Measurements from ENCODE around the gene SLC25A11. TPM values are rescaled to one million over a fixed set of nuclear protein-coding genes. Genes with fewer than 3 reads are reported as not detected.
"Not testable (repeated sequence)": the region's sequence is repeated elsewhere in the genome, so short reads cannot be mapped to it uniquely, and the experiment has no call there.

SLC25A11 gene
- polyA plus RNA-seq, 5 donors, result 40.1 to 62.0 (median 46.2) TPM

DNA sequence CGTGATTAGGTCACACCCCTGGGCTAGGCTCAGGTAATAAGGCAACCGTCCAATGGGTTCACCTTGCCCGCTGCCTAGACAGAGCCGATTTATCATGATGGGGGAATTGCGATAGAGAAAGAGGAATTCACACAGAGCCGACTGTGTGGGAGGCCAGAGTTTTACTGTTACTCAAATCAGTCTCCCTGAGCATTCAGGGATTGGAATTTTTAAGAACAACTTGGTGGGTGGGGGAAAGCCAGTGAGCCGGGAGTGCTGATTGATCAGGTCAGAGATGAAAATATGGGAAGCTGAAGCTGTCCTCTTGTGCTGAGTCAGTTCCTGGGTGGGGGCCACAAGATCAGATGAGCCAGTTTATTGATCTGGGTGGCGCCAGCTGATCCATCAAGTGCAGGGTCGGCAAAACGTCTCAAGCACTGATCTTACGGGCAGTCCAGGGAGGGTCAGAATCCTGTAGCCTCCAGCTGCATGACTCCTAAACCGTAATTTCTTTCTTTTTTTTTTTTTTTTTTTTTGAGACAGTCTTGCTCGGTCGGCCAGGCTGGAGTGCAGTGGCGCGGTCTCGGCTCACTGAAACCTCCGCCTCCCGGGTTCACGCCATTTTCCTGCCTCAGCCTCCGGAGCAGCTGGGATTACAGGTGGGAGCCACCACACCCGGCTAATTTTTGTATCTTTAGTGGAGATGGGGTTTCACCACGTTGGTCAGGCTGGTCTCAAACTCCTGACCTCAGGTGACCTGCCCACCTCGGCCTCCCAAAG is 13.1 kb downstream of the SLC25A11 start:
- DNase-seq, result not testable (repeated sequence)

DNA sequence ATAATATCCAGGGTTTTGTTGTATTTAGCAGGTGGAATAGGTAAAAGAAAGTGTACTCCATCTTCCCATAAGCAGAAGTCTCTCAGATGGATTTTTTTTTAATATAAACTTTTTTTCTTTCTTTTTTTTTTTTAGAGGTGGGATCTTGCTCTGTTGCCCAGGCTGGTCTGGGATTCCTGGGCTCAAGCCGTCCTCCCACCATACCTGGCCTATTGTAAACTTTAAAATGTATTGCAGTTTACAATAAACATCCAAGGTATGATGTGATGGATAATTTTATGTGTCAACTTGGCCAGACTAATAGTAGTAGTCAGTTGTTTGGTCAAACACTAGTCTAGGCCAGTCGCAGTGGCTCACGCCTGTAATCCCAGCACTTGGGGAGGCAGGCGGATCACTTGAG is 18.5 kb downstream of the SLC25A11 start:
- DNase-seq, result no peak

DNA sequence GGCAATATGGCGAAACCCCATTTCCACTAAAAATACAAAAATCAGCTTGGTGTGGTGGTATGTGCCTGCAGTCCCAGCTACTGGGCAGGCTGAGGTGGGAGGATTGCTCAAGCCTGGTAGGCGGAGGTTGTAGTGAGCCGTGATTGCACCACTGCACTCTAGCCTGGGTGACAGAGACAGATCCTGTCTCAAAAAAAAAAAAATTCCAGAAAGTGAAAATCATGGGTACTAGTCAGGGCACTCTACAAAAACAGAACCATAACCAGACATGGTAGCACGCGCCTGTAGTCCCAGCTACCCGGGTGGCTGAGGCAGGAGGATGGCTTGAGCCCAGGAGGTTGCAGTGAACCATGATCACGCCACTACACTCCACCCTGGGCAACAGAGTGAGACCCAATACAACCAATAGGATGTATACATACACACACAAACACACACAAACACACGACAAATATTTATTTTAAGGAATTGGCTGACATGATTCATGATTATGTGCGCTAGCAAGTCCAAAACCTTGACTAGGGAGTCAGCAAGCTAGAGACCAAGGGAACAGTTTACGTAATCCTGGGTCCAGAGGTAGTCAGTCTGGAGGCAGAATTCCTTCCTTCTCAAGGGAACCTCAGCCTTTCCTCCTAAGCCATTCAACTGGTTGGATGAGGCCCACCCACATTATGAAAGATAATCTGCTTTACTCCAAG is 19.3 kb downstream of the SLC25A11 start:
- DNase-seq, result no peak

DNA sequence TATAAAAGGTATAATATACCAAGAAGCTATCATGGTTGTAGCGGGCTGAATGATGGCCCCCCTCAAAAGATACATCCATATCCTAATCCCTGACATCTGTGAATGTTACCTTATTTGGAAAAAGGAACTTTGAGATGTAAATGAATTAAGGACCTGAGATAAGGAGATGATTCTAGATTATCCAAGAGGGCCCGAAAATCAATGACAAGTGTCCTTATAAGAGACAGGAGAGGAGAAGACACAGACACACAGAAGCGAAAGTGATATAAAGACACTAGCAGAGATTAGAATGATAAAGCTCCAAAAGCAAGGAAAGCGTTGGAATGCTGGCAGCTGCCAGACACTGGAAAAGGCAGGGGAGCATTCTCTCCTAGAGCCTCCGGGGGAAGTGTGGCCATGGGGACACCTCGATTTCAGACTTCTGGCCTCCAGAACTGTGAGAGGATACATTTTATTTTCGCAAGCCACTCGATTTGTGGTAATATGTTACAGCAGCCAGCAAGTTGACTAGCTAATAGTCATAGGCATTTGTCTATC is 20.3 kb downstream of the SLC25A11 start:
- no peak for DNase-seq

DNA sequence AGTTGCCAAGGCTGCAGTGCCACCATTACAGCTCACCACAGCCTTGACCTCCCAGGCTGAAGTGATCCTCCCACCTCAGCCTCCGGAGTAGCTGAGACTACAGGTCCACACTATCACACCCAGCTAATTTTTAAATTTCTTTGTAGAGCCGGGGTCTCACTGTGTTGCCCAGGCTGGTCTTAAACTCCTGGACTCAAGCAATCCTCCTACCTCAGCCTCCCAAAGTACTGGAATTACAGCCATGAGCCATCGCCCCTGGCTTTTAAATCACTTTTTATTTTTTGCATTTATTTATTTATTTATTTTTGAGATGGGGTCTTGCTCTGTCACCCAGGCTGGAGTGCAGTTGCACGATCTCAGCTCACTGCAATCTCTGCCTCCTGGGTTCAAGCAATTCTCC is 25.3 kb downstream of the SLC25A11 start:
- not testable (repeated sequence) for DNase-seq

DNA sequence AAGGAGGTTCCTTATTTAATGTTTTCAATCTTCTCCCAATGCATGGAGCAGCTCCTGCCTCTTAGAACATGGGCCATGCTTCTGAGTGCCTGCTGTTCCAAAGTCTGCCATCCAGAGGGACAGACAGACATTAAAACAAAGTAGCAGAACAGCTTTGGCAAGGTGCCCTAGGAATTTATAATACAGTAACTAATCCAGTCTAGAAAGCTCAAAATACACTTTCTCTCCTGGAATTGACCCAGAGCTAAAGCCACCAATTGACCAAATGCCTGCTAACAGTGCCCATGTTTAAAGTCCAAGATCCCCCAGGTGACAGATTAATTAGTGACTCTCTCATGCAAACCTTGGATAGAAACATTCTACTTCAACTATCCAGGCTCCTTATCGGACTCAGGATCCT is 25.9 kb downstream of the SLC25A11 start:
- DNase-seq, result no peak

DNA sequence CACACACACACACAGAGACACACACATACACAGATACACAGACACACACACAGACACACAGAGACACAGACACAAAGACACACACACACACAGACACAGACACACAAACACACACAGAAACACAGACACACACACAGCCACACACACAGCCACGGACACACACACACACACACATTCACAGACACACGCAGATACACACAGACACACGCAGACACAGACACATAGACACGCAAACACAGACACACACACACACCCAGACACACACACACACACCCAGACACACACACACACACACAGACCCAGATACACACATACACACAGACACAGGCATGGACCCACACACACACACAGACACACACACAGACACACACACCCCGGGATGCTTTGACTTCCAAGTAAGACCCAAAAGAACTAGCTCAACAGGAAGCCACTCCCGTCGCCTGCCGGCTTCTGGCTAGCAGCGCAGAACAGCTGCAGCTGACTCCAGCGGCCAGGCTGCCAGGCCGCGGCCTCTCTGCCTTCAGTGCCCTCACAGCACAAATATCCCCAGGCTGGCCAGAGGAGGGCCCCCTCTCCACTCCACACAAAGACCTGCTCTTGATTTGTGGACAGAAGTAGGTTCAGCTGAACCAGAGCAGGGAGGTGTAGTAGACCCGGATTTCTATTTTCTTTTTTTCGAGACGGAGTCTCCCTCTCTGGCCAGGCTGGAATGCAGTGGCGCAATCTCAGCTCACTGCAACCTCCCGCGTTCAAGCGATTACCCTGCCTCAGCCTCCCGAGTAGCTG is 30.9 kb downstream of the SLC25A11 start:
- peak; percentile 83 to 87 for DNase-seq

DNA sequence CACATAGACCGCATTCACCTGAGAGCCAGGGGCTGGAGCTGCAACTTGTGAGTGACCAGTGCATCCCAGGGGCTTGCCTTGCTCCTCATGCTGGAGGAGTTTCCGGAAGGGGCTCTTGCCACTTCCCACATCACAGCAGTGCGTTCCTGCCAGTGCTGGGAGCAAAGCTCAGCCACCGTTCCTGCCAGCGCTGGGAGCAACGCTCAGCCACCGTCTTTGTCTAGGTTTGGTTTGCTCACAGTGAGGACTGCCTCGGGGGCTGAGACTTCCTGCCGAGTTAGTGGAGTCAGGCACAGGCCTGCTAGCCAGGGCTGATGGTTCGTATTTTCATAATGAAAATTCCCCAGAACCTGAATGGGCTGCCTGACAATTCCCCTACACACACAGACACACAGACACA is 31.5 kb downstream of the SLC25A11 start:
- DNase-seq, result no peak

DNA sequence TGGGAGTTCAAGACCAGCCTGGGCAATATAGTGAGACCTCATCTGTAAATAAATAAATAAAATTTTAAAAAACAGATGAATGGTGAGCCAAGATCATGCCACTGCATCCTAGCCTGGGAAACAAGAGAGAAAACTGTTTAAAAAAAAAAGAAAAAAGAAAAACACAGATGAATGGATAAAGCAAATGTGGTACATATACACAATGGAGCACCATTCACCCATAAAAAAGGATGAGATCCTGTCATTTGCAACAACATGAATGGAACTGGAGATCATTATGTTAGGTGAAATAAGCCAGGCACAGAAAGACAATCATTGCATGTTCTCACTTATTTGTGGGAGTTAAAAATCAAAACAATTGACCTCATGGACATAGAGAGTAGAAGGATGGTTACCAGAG is 33.2 kb downstream of the SLC25A11 start:
- not testable (repeated sequence) for DNase-seq

DNA sequence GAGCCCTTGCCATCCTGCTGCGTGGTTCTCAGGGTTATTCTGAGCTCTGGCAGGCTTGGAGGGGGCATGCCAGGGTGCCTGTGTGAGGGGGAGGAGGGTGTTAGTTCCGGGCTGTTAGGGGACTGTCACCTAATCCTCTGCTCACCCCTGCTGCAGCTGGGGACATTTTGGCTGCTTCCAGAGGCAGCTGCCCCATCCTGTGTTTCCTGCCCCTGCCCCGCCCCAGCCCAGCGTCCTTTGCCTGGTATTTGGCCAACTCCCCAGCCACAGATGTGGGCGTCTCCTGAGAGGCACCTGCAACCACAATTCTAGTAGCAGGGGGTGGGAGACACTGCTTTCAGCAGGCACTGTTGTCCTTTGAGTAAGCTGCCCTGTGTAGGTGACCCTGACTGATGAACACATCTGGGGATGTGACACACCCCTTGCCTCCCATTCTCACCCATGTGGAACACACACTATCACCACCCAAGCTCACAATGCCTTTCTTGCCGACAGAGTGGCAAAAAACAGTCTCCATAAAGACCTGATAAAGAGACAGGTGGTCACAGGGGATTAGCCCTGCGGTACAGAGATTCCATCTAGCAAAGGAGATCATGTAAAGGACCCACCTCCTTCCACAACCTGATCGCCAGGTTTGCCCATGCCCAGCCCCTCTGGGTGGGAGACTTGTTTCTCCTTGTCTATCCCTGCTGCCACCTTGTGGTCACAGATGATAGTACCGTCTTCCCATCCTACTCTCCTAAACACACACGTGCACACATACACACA is 36.6 kb downstream of the SLC25A11 start, which contains the start of gene CHRNE:
TSS of gene CHRNE (minus strand) at position 48 of the 768 bp plus-strand sequence. CDS start at position 13, 35 bp downstream.
- peak in 1 of 2 donors; percentile 68 for DNase-seq

DNA sequence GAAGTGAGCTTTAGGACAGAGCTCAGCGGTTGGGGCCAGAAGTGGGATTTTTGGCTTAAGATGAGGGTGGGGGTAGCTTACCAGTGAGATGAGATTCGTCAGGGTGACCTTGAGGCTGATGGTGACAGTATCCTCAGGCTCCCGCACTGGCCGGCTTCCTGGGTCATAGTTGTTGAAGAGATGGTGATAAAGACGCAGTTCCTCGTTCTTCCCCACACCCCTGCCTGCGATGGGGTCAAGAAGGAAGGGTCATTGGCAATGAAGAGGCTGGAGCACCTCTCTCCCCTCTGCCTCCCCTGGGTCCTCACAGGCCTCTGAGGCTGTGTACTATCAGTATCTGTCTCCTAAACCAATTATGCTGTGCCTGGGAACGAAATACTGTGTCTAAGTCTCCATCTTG is 37.3 kb downstream of the SLC25A11 start:
- no peak for DNase-seq

DNA sequence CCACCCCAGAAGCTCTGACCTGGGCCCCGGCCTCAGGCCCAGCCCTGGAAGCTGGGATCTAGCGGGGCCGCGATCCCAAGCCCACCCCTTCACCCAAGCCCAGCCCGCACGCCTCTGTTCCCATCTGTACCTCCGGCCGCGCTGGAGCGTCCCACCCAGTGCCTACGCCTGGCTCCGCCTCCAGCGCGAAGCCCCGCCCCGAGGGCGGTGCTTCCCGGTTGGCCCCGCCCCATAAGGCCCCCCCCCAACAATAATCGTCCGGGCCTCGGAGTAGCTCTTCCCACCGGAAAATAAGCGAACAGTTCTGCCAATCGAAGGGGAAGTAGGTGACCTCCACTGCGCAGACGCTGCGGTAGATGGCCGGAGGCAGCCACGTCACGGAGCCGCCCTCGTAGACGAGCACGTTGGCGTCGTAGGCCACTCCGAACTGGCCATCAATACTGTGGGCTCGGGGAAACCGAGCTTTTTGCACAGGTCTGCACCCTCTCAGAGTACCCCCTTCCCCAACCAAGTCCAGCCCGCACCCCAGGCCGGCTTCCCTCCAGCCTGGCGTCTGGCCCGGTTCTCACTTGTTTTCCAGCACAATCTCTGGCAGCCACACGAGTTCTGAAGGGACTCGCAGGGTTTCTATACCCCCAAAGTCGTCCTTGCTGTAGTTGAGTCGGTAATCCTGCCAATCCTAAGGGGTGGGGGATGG is 38.0 kb downstream of the SLC25A11 start:
- DNase-seq, result no peak

DNA sequence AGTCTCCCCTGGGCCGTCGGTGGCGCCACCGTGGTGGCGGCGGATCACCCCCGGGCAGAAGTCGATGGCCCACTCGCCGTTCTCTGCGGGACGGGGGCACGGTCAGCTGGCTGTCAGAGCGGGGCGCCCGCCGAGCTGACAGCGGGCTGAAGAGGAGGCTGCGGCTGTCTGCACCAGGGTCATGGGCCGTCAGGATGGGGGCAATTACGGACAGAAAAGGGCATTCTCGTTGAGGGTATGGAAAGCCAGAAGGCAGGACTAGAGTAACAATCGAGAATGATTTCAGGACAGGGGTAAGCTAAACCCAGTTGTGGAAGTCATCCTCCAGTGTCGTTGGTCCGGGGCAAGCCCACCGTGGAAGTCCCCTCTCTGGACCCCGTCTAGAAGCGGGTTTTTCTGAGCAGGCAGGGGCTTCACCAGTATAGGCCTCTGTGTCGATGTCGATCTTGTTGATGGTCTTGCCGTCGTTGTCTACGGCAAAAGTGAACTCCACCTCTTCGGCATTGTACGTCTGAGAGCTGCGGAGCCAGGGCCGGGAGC is 38.7 kb downstream of the SLC25A11 start:
- no peak for DNase-seq

DNA sequence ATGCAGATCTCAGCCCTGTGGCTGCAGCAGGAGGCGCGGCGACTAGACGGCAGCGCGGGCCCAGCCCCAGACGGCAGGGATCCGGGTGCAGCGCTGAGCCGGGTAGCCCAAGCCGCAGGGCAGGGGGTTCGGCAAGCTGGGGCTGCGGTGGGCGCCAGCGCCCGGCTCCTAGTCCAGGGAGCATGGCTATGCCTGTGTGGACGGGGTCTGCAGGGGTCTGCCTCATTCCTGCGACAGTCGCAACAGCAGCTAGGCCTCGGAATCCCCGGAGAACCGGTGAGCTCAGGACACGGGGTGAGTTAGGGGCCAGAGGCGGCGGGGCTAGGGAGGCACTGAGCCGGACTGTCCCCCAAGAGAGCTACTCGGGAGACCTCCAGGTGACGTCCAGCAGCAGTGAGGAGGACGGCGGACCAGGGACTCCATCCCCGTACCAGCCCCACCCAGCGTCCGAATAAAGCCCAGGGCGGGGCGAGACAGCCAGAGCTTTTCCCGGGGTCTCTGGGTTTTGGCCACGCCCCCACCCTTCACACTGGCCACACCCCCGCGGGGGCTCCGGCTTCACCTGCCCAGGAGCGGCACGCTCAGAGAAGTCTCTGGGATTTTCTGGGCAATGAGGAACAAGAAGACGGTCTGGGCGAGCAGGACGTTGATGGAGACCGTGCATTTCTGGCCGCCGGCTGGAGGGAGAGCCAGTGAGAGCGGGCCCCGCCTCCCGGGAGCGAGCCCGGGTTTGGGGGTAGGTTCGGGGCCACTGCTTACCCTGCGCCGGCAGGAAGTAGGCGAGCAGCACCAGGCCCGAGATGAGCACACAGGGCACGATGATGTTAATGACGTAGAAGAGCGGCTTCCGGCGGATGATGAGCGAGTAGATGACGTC is 39.4 kb downstream of the SLC25A11 start:
- DNase-seq, result no peak

DNA sequence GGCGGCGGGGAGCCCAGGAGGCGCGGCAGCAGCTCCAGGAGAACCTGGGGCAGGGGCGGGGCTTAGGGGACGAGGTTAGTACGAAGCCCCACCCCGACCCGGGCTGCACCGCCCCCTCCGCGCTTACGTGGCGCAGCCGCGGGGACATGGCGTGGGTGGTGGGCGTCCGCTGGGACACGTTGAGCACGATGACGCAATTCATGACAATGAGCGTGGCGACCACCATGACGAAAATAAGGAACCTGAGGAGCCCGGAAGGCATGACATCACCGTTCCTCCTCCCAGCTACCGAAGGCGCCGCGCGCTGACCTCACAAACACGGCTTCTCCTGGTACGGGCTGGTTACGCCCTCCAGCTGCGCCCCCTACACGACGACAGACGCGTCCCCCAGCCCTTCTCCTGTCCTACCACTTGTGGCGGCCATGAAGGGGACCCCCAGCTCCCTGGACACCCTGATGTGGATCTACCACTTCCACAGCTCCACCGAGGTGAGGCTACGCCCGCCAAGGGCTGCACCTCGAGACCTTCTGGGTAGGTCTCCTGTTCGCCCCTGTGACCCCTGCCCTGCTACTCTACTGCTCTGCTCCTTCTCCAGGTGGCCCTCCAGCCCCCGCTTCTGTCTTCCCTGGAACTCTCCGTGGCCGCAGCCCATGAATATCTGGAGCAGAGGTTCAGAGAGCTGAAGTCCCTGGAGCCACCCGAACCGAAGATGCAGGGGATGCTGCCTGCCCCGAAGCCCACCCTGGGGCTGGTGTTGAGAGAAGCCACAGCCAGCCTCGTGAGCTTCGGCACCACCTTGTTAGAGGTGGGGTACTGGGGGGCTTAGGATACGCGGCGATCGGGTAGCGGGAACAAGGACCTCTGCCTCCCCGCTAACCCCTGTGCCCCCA is 40.3 kb downstream of the SLC25A11 start, which contains the start of gene C17orf107:
TSS of gene C17orf107 (plus strand) at position 196 of the 890 bp plus-strand sequence. CDS start at position 423, 227 bp downstream.
- peak; percentile 67 to 73 for DNase-seq

DNA sequence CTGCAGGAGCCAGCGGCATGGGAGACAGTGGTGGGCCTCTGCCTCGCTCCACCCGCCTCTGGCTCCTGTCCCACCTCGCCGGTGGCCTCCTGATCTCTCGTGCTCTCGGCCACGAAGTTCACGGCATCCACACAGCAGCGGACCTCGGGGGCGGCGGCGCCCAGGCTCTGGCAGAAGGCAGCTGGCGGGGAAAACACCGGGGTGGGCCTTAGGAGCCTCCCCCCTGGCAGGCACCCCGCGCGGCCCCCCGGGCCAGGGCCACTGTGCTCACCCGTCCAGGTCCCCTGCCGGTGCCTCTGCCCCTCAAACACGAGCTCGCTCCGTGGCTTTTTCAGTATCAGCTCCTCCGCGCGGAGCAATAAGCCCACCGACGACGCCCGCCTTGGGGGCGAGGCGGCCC is 40.9 kb downstream of the SLC25A11 start:
- DNase-seq, result no peak

DNA sequence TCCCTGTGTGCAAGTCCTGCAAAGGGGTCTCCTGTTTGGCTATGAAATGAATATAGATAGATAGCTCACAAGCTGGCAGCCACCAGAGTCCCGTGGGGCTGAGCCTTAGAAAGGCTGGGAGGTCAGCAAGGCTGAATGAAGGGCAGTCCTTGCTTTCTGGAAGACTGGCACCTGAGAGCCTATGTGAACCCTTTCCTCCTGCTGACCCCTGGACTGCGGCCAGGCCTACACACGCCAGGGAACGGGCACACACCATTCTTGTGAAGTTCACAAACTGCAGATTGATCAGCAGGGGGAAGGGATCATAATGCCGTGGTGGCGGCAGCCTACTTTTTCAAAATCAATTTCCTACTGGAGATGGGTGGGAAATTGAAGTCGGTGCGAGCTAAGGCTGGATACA is 41.5 kb downstream of the SLC25A11 start:
- no peak for DNase-seq

DNA sequence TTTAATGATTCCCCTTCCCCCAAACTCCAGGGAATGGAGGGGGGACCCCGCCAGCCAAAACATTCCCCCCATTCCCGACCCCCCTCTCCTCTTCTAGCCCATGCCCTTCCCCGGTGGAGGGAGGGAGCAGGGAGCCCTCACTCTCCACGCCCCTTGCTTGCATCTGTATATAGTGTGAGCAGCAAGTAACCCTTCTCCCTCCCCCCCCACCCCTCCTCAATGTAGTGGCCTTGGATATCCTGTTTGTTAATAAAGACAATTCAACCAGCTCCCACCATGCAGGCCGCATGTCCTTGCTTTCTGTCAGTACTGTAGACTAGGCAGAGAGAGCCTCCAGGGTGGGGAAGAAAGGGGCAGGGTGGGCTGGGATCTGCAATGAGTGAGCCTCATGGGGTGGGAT is 42.1 kb downstream of the SLC25A11 start:
- no peak for DNase-seq

Measured in right lung (tissue), 5 donors.